K562 (cell line): Measurements from ENCODE around the gene NINL. TPM values are rescaled to one million over a fixed set of nuclear protein-coding genes. Genes with fewer than 3 reads are reported as not detected.

ENCODE experiments used
- CBX5 ChIP-seq: IDR thresholded peaks from 2 replicates; pipeline ENCODE4 v1.6.1; 2014; ENCODE audit warnings: low read depth, borderline replicate concordance
- DACH1 ChIP-seq: fragments of 450-650 bp; IDR thresholded peaks from 2 replicates; pipeline ENCODE4 v1.6.1; 2018; ENCODE audit not compliant: partially characterized antibody
- GABPB2 ChIP-seq: fragments of 250-450 bp; sonication (Bioruptor Pico); conservative IDR thresholded peaks from 2 replicates; pipeline ENCODE4 v1.5.1; 2021; ENCODE audit warnings: mild to moderate bottlenecking
- HNRNPLL ChIP-seq: fragments of 200-400 bp; formaldehyde crosslinking; IDR thresholded peaks from 2 replicates; pipeline ENCODE4 v1.6.1; 2017; ENCODE audit warnings: low read length, low read depth, mild to moderate bottlenecking; ENCODE audit not compliant: poor library complexity, severe bottlenecking
- HSF4 ChIP-seq: fragments of 250-450 bp; sonication (Bioruptor Pico); IDR thresholded peaks from 2 replicates; pipeline ENCODE4 v2.1.2; 2022; ENCODE audit warnings: mild to moderate bottlenecking, moderate library complexity, borderline replicate concordance
- KAT7 ChIP-seq: sonication (generic); formaldehyde crosslinking; IDR thresholded peaks from 2 replicates; pipeline ENCODE4 v1.8.0; 2022; ENCODE audit warnings: missing genetic modification reagents, mild to moderate bottlenecking, borderline replicate concordance
- NFYB ChIP-seq: IDR thresholded peaks from 2 replicates; pipeline ENCODE4 v1.6.1; 2011; ENCODE audit warnings: mild to moderate bottlenecking, moderate library complexity; ENCODE audit not compliant: insufficient read length; ENCODE audit errors: extremely low read depth
- ZFP30 ChIP-seq: fragments of 250-450 bp; sonication (Bioruptor Pico); IDR thresholded peaks from 2 replicates; pipeline ENCODE4 v1.8.0; 2022; ENCODE audit warnings: moderate library complexity, mild to moderate bottlenecking, inconsistent platforms, borderline replicate concordance
- ZNF398 ChIP-seq: fragments of 250-450 bp; sonication (Bioruptor Pico); IDR thresholded peaks from 2 replicates; pipeline ENCODE4 v1.8.0; 2021; ENCODE audit warnings: moderate library complexity, mild to moderate bottlenecking, inconsistent platforms
- ZSCAN29 ChIP-seq: fragments of 450-650 bp; IDR thresholded peaks from 2 replicates; pipeline ENCODE4 v1.6.1; 2017
- polyA plus RNA-seq, 8 experiments: library from polyadenylated mRNA; depleted of rRNA in 4 of 8; stranded (reverse) in 5 of 8; unstranded in 3 of 8; fragments of >200 nt; fragmentation: Nextera tagmentation in 2 of 8; fragmentation: Illumina TruSeq in 1 of 8; extraction: Ambion mirVana in 2 of 8; extraction: Trizol in 1 of 8; gene quantifications; 2 replicates each; pipeline versions ENCODE4 v1.2.1 to v1.2.3, GENCODE V29; 2011 to 2014; ENCODE audit warnings: inconsistent platforms in 1 of 8, missing spikeins in 1 of 8
- total RNA-seq, 7 experiments: library from RNA; depleted of rRNA in 6 of 7; stranded (reverse); fragments of >200 nt in 6 of 7; fragmentation: Illumina TruSeq in 2 of 7; extraction: Trizol in 2 of 7; gene quantifications; 2 replicates each; pipeline versions ENCODE4 v1.2.1 to v1.2.3, GENCODE V29; 2011 to 2021; ENCODE audit warnings: low replicate concordance in 1 of 7
- TF ChIP-seq, protein P1 (sequence below): fragments of 450-650 bp; IDR thresholded peaks from 2 replicates; pipeline ENCODE4 v1.6.1; 2016; ENCODE audit warnings: mild to moderate bottlenecking, moderate library complexity
- TF ChIP-seq, protein P2 (sequence below): fragments of 450-650 bp; formaldehyde crosslinking; IDR thresholded peaks from 2 replicates; pipeline ENCODE4 v1.4.0; 2022; ENCODE audit warnings: mild to moderate bottlenecking, moderate library complexity

Gene NINL
- total and polyA plus RNA-seq, 9 of the 15 experiments (the other 6 are each of a cell fraction or from before 2014, with no cell fraction given), result 0.03 to 0.22 (median 0.05) TPM; not detected in 5

GRCh38 chr20:25407311-25408169 is 177.8 kb downstream of the NINL start, which contains the start of gene GINS1 (continued):
- TF ChIP-seq, protein P1, sequence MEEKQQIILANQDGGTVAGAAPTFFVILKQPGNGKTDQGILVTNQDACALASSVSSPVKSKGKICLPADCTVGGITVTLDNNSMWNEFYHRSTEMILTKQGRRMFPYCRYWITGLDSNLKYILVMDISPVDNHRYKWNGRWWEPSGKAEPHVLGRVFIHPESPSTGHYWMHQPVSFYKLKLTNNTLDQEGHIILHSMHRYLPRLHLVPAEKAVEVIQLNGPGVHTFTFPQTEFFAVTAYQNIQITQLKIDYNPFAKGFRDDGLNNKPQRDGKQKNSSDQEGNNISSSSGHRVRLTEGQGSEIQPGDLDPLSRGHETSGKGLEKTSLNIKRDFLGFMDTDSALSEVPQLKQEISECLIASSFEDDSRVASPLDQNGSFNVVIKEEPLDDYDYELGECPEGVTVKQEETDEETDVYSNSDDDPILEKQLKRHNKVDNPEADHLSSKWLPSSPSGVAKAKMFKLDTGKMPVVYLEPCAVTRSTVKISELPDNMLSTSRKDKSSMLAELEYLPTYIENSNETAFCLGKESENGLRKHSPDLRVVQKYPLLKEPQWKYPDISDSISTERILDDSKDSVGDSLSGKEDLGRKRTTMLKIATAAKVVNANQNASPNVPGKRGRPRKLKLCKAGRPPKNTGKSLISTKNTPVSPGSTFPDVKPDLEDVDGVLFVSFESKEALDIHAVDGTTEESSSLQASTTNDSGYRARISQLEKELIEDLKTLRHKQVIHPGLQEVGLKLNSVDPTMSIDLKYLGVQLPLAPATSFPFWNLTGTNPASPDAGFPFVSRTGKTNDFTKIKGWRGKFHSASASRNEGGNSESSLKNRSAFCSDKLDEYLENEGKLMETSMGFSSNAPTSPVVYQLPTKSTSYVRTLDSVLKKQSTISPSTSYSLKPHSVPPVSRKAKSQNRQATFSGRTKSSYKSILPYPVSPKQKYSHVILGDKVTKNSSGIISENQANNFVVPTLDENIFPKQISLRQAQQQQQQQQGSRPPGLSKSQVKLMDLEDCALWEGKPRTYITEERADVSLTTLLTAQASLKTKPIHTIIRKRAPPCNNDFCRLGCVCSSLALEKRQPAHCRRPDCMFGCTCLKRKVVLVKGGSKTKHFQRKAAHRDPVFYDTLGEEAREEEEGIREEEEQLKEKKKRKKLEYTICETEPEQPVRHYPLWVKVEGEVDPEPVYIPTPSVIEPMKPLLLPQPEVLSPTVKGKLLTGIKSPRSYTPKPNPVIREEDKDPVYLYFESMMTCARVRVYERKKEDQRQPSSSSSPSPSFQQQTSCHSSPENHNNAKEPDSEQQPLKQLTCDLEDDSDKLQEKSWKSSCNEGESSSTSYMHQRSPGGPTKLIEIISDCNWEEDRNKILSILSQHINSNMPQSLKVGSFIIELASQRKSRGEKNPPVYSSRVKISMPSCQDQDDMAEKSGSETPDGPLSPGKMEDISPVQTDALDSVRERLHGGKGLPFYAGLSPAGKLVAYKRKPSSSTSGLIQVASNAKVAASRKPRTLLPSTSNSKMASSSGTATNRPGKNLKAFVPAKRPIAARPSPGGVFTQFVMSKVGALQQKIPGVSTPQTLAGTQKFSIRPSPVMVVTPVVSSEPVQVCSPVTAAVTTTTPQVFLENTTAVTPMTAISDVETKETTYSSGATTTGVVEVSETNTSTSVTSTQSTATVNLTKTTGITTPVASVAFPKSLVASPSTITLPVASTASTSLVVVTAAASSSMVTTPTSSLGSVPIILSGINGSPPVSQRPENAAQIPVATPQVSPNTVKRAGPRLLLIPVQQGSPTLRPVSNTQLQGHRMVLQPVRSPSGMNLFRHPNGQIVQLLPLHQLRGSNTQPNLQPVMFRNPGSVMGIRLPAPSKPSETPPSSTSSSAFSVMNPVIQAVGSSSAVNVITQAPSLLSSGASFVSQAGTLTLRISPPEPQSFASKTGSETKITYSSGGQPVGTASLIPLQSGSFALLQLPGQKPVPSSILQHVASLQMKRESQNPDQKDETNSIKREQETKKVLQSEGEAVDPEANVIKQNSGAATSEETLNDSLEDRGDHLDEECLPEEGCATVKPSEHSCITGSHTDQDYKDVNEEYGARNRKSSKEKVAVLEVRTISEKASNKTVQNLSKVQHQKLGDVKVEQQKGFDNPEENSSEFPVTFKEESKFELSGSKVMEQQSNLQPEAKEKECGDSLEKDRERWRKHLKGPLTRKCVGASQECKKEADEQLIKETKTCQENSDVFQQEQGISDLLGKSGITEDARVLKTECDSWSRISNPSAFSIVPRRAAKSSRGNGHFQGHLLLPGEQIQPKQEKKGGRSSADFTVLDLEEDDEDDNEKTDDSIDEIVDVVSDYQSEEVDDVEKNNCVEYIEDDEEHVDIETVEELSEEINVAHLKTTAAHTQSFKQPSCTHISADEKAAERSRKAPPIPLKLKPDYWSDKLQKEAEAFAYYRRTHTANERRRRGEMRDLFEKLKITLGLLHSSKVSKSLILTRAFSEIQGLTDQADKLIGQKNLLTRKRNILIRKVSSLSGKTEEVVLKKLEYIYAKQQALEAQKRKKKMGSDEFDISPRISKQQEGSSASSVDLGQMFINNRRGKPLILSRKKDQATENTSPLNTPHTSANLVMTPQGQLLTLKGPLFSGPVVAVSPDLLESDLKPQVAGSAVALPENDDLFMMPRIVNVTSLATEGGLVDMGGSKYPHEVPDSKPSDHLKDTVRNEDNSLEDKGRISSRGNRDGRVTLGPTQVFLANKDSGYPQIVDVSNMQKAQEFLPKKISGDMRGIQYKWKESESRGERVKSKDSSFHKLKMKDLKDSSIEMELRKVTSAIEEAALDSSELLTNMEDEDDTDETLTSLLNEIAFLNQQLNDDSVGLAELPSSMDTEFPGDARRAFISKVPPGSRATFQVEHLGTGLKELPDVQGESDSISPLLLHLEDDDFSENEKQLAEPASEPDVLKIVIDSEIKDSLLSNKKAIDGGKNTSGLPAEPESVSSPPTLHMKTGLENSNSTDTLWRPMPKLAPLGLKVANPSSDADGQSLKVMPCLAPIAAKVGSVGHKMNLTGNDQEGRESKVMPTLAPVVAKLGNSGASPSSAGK, result peak; percentile 95
- no peak for TF ChIP-seq ZNF398 (CRISPR knock-in tag)
- no peak for TF ChIP-seq GABPB2
- TF ChIP-seq CBX5, result no peak
- no peak for TF ChIP-seq HSF4 (CRISPR knock-in tag)
- TF ChIP-seq ZFP30 (CRISPR knock-in tag), result no peak
- TF ChIP-seq HNRNPLL, result no peak
- TF ChIP-seq ZSCAN29, result no peak
- TF ChIP-seq, protein P2, sequence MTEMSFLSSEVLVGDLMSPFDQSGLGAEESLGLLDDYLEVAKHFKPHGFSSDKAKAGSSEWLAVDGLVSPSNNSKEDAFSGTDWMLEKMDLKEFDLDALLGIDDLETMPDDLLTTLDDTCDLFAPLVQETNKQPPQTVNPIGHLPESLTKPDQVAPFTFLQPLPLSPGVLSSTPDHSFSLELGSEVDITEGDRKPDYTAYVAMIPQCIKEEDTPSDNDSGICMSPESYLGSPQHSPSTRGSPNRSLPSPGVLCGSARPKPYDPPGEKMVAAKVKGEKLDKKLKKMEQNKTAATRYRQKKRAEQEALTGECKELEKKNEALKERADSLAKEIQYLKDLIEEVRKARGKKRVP (CRISPR knock-in tag), result no peak
- no peak for TF ChIP-seq DACH1
- no peak for TF ChIP-seq NFYB
- TF ChIP-seq KAT7 (CRISPR knock-in tag), result no peak
